K562 treated with DMSO at 1 percent for 12 hours (cell line): ENCODE data around the gene CYP51A1. TPM values are rescaled to one million over a fixed set of nuclear protein-coding genes. Genes with fewer than 3 reads are reported as not detected.

Source experiments
- total RNA-seq: library from RNA; unstranded; fragments of 300-600 nt; gene quantifications from 2 replicates; pipeline ENCODE4 v1.2.3, GENCODE V29; 2022; ENCODE audit not compliant: insufficient read depth

CYP51A1 gene
- total RNA-seq, result 18.5 and 39.0 TPM in 2 replicates

DNA sequence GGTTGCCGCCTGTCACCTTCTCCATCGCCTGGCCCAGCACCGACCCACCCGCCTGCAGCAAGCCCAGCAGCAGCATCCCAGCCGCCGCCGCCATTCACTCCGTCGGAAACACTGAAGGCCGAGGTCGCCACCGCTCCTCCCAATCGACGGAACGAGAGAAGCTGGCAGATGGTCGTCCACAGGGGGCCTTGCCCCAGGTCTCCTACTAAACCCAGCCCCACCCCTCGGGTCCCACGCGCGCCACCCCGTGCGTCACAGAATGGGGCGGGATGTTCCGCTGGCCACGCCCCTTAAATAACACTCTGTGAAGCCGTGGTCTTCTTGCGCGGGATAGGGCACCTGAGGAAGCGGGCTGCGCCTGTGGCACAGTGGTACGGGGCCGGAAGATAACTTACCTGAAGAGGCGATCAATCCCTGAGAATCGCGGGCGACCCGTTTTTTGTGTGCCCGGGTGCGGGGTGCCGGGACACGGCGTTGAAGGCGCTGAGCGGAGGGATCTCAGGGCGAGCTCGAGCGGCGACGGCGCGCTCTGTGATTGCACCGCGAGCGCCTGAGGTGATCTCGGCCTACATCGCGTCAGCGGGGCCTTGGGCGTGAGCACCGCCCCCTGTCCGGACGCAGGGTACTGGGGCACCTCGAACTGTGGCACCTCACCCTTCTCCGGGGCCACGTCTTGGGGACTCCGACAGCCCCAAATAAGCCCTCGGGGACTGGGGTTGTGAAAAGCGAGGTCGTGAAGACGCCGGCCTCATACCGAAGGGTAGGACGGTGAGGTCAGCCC is at the start of gene CYP51A1:
Gene CYP51A1 (minus strand): TSS at position 207 of the 781 bp plus-strand sequence. CDS start 113 bp downstream, at position 94.

DNA sequence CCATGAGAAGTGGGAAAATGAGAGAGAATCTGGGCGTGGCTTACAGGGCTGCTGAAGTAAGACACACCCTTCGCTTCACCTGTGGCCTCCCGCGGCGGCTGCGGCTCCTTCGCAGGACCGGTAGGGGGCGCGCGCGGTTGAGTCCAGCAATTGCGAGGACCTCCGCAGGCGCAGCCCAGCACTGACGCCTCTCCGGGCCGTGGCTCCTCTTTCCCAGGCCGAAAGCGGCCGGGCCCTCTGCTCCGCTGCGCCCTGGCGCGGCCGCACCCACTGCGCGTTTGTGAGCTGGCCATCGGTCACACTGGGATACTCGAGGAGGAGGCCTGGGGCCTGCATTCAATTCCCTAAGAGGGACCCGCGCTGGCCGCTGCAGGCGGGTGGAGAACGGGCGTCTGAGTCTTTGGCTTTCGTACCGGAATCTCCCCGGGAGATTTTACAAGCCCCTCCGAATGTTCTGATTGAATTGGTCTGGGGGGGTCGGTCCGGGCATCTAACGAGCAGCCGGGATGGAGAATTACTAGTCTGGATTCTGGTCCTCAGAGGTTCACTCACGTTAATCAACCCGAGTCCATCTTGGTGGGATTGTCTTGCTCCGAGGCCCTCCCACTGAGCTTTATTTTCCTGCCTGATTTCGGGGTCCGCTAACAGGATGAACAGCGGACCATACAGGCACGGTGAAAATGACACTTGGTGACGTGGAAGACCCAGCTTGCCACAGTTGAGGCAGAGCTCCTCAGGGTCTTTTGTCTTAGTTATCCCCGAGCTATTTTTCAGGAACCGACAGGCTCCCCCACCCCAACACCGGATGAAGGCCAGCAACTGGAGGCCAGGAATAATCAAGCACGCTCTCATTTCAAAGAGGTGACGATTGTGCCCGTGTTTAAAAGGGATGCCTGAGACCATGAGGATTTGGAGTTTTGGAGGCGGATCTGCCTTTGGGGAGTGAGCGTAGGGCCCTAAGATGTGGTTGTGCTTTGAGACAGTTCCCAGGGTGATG is 44.9 kb upstream of the CYP51A1 start, which contains the start of gene LRRD1:
Gene LRRD1 (minus strand): TSS at position 215 of the 997 bp plus-strand sequence. CDS start 13,940 bp downstream, outside the sequence.

Other genes starting within 250 kb of the CYP51A1 start
- gene AKAP9, start 193.6 kb downstream of the CYP51A1 start, total RNA-seq, result 10.0 and 42.6 TPM in 2 replicates
- not detected in 2 replicates for gene LRRD1, start 44.7 kb upstream of the CYP51A1 start, total RNA-seq
- 6.3 and 24.5 TPM in 2 replicates for gene KRIT1, start 111.4 kb upstream of the CYP51A1 start, total RNA-seq
- gene ANKIB1, start 111.5 kb upstream of the CYP51A1 start, total RNA-seq, result 4.6 and 18.2 TPM in 2 replicates